Breast epithelium (tissue), 4 donors: ENCODE results near the gene CPAMD8. TPM values are rescaled to one million over a fixed set of nuclear protein-coding genes. Genes with fewer than 3 reads are reported as not detected.
"Not testable (repeated sequence)": the region's sequence is repeated elsewhere in the genome, so short reads cannot be mapped to it uniquely, and the experiment has no call there.

ENCODE experiments used
- DNase-seq, 2 donors: peaks; one replicate each; pipeline ENCODE4 v3.0.0-alpha.2; 2019; ENCODE audit warnings: low spot score in 2 of 2
- H3K27ac ChIP-seq, 2 donors: fragments of 200-600 bp; sonication (generic) in 1 of 2; one replicate each; pipeline ENCODE4 v1.5.1; 2016 to 2019; ENCODE audit warnings: mild to moderate bottlenecking in 1 of 2
- H3K27me3 ChIP-seq, 2 donors: fragments of 200-600 bp; sonication (generic) in 1 of 2; one replicate each; pipeline versions ENCODE4 v1.5.1 to v1.6.0; 2017 to 2019; ENCODE audit warnings: control low read depth in 1 of 2, mild to moderate bottlenecking in 1 of 2
- H3K36me3 ChIP-seq: fragments of 200-600 bp; one replicate; pipeline ENCODE4 v1.5.1; 2019
- H3K4me1 ChIP-seq, 2 donors: fragments of 200-600 bp; sonication (generic); one replicate each; pipeline ENCODE4 v1.5.1; 2016 to 2019; ENCODE audit warnings: control low read depth in 1 of 2
- H3K4me3 ChIP-seq, 3 donors: fragments of 200-600 bp; sonication (generic); 1 replicate in 2 of 3; 2 replicates in 1 of 3; pipeline ENCODE4 v1.5.1; 2016 to 2019; ENCODE audit warnings: mild to moderate bottlenecking in 3 of 3, moderate library complexity in 2 of 3
- H3K9me3 ChIP-seq, 2 donors: fragments of 200-600 bp; sonication (generic) in 1 of 2; one replicate each; pipeline ENCODE4 v1.5.1; 2016 to 2019; ENCODE audit warnings: control low read depth in 1 of 2
- CTCF ChIP-seq, 3 donors: fragments of 450-650 bp; IDR thresholded peaks; one replicate each; pipeline ENCODE4 v1.5.1; 2016 to 2017; ENCODE audit warnings: antibody characterized with exemption in 3 of 3, mild to moderate bottlenecking in 3 of 3, moderate library complexity in 3 of 3
- POLR2A ChIP-seq: fragments of 450-650 bp; IDR thresholded peaks from one replicate; pipeline ENCODE4 v1.6.1; 2016; ENCODE audit warnings: antibody characterized with exemption, mild to moderate bottlenecking, moderate library complexity
- POLR2AphosphoS5 ChIP-seq, 3 donors: sonication (generic); formaldehyde crosslinking; IDR thresholded peaks; one replicate each; pipeline ENCODE4 v1.6.1; 2017; ENCODE audit warnings: antibody characterized with exemption in 3 of 3
- intact Hi-C: fragments of 100-400 bp; cut with DNase I; formaldehyde crosslinking; loops from one replicate; pipeline ENCODE4 v1.15.1; 2023; ENCODE audit warnings: low total_unique reads
- total RNA-seq, 3 donors: library from RNA; depleted of rRNA; stranded (reverse); fragments of >200 nt; gene quantifications; one replicate each; pipeline ENCODE4 v1.1.0, GENCODE V29; 2016

CPAMD8 gene
- total RNA-seq, 3 donors from 2014 or later, result 9.5 to 24.0 (median 20.2) TPM

GRCh38 chr19:16988661-16989060 lies 37.9 kb downstream of the CPAMD8 start:
- H3K27me3 ChIP-seq, result no peaks in the 10 kb centered on the region
- H3K9me3 ChIP-seq, result no peaks in the 10 kb centered on the region
- intact Hi-C loops, result no loop called here
- no peak overlapping the region for H3K4me3 ChIP-seq
- no peak for DNase-seq
- no peak for TF ChIP-seq CTCF (IDR thresholded peaks at IDR 0.05)
- TF ChIP-seq POLR2A, result no peak
- no peak for TF ChIP-seq POLR2AphosphoS5 (IDR thresholded peaks at IDR 0.05)
- no peak overlapping the region for H3K27ac ChIP-seq
- H3K36me3 ChIP-seq, result no peaks in the 10 kb centered on the region
- H3K4me1 ChIP-seq, result no peaks in the 10 kb centered on the region

GRCh38 chr19:16985403-16985802 lies 41.2 kb downstream of the CPAMD8 start:
- Histone ChIP-seq H3K27ac (no peak overlapping the region), H3K9me3 (no peaks in the 10 kb centered on the region), H3K4me1 (no peaks in the 10 kb centered on the region), H3K27me3 (no peaks in the 10 kb centered on the region), H3K36me3 (no peaks in the 10 kb centered on the region), H3K4me3 (no peak overlapping the region)
- TF ChIP-seq POLR2A (no peak), CTCF (IDR thresholded peaks at IDR 0.05) (no peak), POLR2AphosphoS5 (IDR thresholded peaks at IDR 0.05) (no peak)
- DNase-seq, result no peak
- intact Hi-C loops, result no loop called here

- H3K27ac ChIP-seq, H3K9me3 ChIP-seq, H3K36me3 ChIP-seq, H3K4me3 ChIP-seq, H3K4me1 ChIP-seq, H3K27me3 ChIP-seq, intact Hi-C loops: not testable (repeated sequence)
- DNase-seq, result peak in 1 of 2 donors; percentile 38
Measured at GRCh38 chr19:16982586-16982985, 44.0 kb downstream of the CPAMD8 start.

GRCh38 chr19:16978839-16979802 lies 47.5 kb downstream of the CPAMD8 start:
- intact Hi-C loops, result no loop called here
- Histone ChIP-seq H3K27me3 (no peaks in the 10 kb centered on the region), H3K4me1 (no peaks in the 10 kb centered on the region), H3K4me3 (no peak overlapping the region), H3K36me3 (no peaks in the 10 kb centered on the region), H3K9me3 (no peaks in the 10 kb centered on the region), H3K27ac (no peak overlapping the region)
- peak in 1 of 2 donors; percentile 7 for DNase-seq
- TF ChIP-seq CTCF (IDR thresholded peaks at IDR 0.05) (no peak), POLR2A (no peak), POLR2AphosphoS5 (IDR thresholded peaks at IDR 0.05) (no peak)

- H3K27me3 ChIP-seq, result no peaks in the 10 kb centered on the region
- intact Hi-C loops, result no loop called here
- H3K4me3 ChIP-seq, result no peak overlapping the region
- H3K36me3 ChIP-seq, result no peaks in the 10 kb centered on the region
- no peaks in the 10 kb centered on the region for H3K9me3 ChIP-seq
- TF ChIP-seq CTCF (IDR thresholded peaks at IDR 0.05), result no peak
- no peak for TF ChIP-seq POLR2A
- TF ChIP-seq POLR2AphosphoS5 (IDR thresholded peaks at IDR 0.05), result no peak
- DNase-seq, result no peak
- no peaks in the 10 kb centered on the region for H3K4me1 ChIP-seq
- H3K27ac ChIP-seq, result no peak overlapping the region
Measured at GRCh38 chr19:16978156-16978555, 48.5 kb downstream of the CPAMD8 start.
